ENCODE data around the gene KRTAP10-3.

KRTAP10-3 gene

DNA sequence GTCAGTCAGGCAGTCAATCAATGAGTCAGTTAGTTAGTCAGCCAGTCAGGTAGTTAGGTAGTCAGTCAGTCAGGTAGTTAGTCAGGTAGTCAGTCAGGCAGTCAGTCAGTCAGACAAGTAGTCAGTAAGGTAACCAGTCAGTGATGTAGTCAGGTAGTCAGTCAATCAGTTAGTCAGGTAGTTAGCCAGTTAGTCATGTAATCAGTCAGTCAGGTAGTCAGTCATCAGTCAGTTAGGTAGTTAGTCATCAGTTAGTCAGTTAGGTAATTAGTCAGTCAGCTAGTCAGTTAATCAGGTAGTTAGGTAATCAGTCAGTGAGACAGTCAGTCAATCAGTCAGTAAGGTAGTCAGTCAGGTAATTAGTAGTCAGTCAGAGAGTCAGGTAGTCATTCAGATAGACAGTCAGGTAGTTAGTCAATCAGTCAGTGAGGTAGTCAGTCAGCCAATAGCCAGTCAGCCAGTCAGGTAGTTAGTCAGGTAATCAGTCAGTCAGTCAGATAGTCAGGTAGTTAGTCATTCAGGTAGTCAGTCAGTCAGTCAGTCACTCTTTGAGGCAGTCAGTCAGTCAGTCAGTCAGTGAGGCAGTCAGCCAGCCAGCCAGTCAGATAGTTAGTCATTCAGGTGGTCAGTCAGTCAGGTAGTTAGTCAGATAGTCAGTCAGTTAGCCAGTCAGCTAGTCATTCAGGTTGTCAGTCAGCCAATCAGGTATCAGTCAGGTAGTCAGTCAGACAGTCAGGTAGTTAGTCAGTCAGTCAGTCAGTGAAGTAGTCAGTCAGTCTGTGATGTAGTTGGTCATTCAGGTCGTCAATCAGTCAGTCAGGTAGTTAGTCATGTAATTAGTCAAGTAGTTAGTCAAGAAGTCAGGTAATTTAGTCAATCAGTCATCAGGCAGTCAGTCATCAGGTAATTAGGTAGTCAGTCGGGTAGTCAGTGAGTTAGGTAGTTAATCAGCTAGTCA lies 33.9 kb downstream of the KRTAP10-3 start:
- DNase-seq (ENCODE audit: low read depth): no peak
- no peak overlapping the region for H3K4me3 ChIP-seq (replicated peaks; ENCODE audit: low read depth, low read length)
- TF ChIP-seq, protein P1, sequence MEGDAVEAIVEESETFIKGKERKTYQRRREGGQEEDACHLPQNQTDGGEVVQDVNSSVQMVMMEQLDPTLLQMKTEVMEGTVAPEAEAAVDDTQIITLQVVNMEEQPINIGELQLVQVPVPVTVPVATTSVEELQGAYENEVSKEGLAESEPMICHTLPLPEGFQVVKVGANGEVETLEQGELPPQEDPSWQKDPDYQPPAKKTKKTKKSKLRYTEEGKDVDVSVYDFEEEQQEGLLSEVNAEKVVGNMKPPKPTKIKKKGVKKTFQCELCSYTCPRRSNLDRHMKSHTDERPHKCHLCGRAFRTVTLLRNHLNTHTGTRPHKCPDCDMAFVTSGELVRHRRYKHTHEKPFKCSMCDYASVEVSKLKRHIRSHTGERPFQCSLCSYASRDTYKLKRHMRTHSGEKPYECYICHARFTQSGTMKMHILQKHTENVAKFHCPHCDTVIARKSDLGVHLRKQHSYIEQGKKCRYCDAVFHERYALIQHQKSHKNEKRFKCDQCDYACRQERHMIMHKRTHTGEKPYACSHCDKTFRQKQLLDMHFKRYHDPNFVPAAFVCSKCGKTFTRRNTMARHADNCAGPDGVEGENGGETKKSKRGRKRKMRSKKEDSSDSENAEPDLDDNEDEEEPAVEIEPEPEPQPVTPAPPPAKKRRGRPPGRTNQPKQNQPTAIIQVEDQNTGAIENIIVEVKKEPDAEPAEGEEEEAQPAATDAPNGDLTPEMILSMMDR (IDR thresholded peaks at IDR 0.05; ENCODE audit: low read length, missing control alignments): no peak

DNA sequence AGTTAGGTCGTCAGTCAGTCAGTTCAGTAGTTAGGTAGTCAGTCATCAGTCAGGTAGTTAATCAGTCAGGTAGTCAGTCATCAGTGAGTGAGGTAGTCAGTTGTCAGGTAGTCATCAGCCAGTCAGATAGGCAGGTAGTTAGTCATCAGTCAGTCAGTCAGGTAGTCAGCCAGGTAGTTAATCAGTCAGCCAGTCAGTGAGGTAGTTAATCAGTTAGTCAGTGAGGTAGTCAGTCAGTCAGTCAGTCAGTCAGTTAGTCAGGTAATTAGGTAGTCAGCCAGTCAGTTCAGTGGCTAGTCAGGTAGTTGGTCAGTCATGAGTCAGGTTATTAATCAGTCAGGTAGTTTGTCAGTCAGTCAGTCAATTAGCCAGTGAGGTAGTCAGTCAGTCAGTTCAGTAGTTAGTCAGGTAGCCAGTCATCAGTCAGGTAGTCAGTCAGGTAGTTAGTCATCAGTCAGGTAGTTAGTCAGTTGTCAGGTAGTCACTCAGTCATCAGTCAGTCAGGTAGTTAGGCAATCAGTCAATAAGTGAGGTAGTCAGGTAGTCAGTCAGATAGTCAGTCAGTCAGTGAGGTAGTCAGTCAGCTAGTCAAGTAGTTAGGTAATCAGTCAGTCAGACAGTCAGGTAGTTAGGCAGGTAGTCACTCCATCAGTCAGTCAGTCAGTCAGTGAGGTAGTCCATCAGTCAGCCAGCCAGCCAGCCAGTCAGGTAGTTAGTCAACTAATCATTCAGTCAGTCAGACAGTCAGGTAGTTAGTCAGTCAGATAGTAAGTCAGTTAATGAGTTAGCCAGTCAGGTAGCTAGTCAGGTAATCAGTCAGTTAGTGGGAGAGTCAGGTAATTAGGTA lies 34.8 kb downstream of the KRTAP10-3 start:
- no peak for DNase-seq (ENCODE audit: low read depth)
- TF ChIP-seq, protein P1 (IDR thresholded peaks at IDR 0.05; ENCODE audit: low read length, missing control alignments): no peak
- H3K4me3 ChIP-seq (replicated peaks; ENCODE audit: low read depth, low read length): no peak overlapping the region

DNA sequence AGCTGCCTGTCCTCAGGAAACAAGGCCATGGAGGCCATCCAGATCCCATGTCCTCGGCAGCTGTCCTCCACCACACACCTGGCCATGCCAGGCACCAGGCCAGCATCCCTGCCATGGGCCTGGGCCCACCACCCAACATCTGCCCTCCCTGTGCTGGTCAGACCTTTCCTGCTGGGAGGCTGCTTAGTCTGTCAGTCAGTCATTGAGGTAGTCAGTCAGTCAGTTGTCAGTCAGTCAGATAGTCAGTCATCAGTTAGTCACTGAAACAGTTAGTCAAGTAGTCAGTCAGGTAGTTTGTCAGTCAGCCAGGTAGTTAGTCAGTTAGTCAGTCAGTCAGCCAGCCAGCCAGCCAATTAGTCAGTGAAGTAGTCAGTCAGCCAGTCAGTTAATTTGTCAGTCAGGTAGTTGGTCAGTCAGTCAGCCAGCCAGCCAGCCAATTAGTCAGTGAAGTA lies 35.8 kb downstream of the KRTAP10-3 start:
- no peak for DNase-seq (ENCODE audit: low read depth)
- TF ChIP-seq, protein P1 (IDR thresholded peaks at IDR 0.05; ENCODE audit: low read length, missing control alignments): no peak
- H3K4me3 ChIP-seq (replicated peaks; ENCODE audit: low read depth, low read length): no peak overlapping the region

DNA sequence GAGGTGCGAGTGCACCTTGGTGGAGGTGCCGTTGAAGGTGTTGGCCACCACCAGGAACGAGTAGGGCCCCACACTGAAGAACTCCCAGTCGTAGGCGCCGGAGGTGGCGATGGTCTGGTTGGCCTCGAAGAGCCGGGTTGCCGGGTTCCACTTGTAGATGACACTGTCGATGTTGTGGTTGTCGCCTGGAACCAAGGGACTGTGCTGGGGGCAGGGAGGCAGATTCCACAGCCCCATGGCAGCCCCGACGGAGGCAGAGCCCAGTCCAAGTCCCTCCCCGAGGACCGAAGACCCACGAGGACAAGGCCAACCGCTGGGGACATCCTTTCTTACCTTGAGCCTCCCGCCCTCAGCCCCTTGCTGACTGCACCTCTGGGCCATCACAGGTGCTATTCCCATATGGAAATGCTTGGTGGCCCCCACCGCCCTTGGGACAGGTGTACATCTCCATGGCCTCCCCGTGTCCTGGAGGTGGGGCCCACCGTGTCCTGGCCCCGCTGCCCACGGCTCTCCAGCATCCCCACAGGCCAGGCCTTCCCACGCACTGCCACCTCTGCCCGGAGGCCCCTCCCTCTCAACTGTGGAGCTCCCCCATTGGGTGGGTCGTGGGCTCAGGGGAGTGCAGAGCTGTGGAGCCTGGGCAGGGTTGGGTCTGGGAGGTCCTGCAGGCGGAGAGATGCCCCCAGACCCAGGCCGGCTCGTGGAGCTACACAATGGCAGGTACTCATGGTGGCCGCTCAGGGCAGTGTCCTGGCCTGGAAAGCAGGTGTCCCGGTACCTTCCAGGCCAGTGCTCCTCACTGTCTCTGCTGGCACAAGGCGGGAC lies 36.5 kb downstream of the KRTAP10-3 start:
- TF ChIP-seq, protein P1 (IDR thresholded peaks at IDR 0.05; ENCODE audit: low read length, missing control alignments): no peak
- no peak overlapping the region for H3K4me3 ChIP-seq (replicated peaks; ENCODE audit: low read depth, low read length)
- DNase-seq (ENCODE audit: low read depth): no peak

DNA sequence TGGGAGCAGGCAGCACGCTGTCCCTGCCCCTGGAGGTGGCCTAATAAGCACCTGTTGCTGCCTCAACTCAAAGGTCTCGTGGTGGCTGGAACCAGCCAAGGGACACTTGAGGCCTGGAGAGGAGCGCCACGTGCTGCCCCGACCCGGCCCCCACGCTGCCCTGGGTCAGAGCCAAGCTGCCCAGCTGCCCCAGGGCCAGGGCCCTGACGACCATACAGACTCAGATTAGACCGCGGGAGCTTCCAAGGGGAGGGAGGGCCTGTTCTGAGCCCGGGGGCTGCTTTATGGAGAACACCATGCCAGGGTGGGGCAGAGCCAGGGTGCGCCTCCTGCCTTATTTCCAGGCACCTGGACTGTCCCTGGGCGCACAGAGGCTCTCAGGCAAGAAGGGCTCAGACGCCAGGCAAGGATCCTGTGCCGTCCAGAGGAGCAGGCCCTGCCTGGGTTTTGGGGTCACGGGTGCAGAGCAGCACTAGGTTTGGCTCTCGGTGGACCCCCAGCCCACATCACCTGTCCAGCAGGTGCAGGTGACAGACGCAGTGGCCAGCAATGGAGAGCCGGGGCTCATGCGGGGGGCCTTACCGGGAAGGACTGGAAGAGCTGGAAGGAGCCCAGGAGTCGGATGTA lies 37.2 kb downstream of the KRTAP10-3 start:
- TF ChIP-seq, protein P1 (IDR thresholded peaks at IDR 0.05; ENCODE audit: low read length, missing control alignments): no peak
- H3K4me3 ChIP-seq (replicated peaks; ENCODE audit: low read depth, low read length): no peak overlapping the region
- DNase-seq (ENCODE audit: low read depth): no peak

Data from fibroblast of pulmonary artery (primary cell).